Measurements from ENCODE around the gene ZNF184. TPM values are rescaled to one million over a fixed set of nuclear protein-coding genes. Genes with fewer than 3 reads are reported as not detected.

The ZNF184 gene
- 9.0 TPM for polyA plus RNA-seq

- Mint-ChIP-seq H3K4me3 (peak within 1 kb of the TSS; percentile 98 to 100 (median 100)), H3K27ac (peak within 1 kb of the TSS; percentile 98 to 100 (median 99)), H3K4me1 (peaks cover 16 to 41% (median 30%) of the 10 kb centered on the region in 3 donors), H3K27me3 (no peaks in the 10 kb centered on the region), H3K36me3 (peaks cover 9% of the 10 kb centered on the region), H3K9me3 (no peaks in the 10 kb centered on the region)
These were observed at the start of gene ZNF184 for GRCh38 chr6:27472617-27473400. ZNF184 (minus strand) TSS chr6:27473105; CDS start chr6:27472294, 811 bp downstream.

- Mint-ChIP-seq H3K9me3 (no peaks in the 10 kb centered on the region), H3K36me3 (peaks cover 2% of the 10 kb centered on the region)
These were observed 46.2 kb upstream of the ZNF184 start for GRCh38 chr6:27518881-27519795.

GRCh38 chr6:27517928-27518787 lies 45.3 kb upstream of the ZNF184 start:
- H3K4me1 Mint-ChIP-seq, result peaks cover 7 to 13% (median 11%) of the 10 kb centered on the region in 3 donors
- H3K27ac Mint-ChIP-seq, result peak overlapping the region in 2 of 3 donors; percentile 30 to 80
- no peaks in the 10 kb centered on the region for H3K9me3 Mint-ChIP-seq
- peaks cover 2% of the 10 kb centered on the region for H3K36me3 Mint-ChIP-seq
- H3K27me3 Mint-ChIP-seq, result peaks cover 23% of the 10 kb centered on the region
- peak overlapping the region; percentile 84 to 97 (median 94) for H3K4me3 Mint-ChIP-seq

More at GRCh38 chr6:27518881-27519795, 46.2 kb upstream of the ZNF184 start:
- Mint-ChIP-seq H3K27ac (peak overlapping the region; percentile 30 to 91 (median 80)), H3K4me3 (peak overlapping the region; percentile 84 to 97 (median 94)), H3K27me3 (peaks cover 17% of the 10 kb centered on the region), H3K4me1 (peaks cover 7 to 13% (median 11%) of the 10 kb centered on the region in 3 donors)

- H3K27ac Mint-ChIP-seq, result no peak overlapping the region
- peaks cover 26% of the 10 kb centered on the region for H3K27me3 Mint-ChIP-seq
- H3K36me3 Mint-ChIP-seq, result peaks cover 2% of the 10 kb centered on the region
- H3K4me3 Mint-ChIP-seq, result peak overlapping the region in 2 of 4 donors; percentile 25 to 37
- no peaks in the 10 kb centered on the region for H3K9me3 Mint-ChIP-seq
- peaks cover 7 to 13% (median 11%) of the 10 kb centered on the region in 3 donors for H3K4me1 Mint-ChIP-seq
These were observed 44.3 kb upstream of the ZNF184 start for GRCh38 chr6:27517238-27517637.

- H3K9me3 Mint-ChIP-seq, result peaks cover 0 to 2% (median 0%) of the 10 kb centered on the region in 3 donors
- peak overlapping the region in 3 of 4 donors; percentile 25 to 51 (median 49) for H3K4me3 Mint-ChIP-seq
- H3K27ac Mint-ChIP-seq, result peak overlapping the region in 1 of 3 donors; percentile 10
- H3K27me3 Mint-ChIP-seq, result peaks cover 34% of the 10 kb centered on the region
- peaks cover 7 to 13% (median 11%) of the 10 kb centered on the region in 3 donors for H3K4me1 Mint-ChIP-seq
- H3K36me3 Mint-ChIP-seq, result peaks cover 2% of the 10 kb centered on the region
These were observed 42.1 kb upstream of the ZNF184 start for GRCh38 chr6:27514906-27515495.

- peak overlapping the region in 1 of 4 donors; percentile 21 for H3K4me3 Mint-ChIP-seq
These were observed 39.6 kb upstream of the ZNF184 start for GRCh38 chr6:27512525-27512924.

GRCh38 chr6:27507041-27507956 lies 34.4 kb upstream of the ZNF184 start:
- Mint-ChIP-seq H3K36me3 (no peaks in the 10 kb centered on the region), H3K27ac (no peak overlapping the region), H3K4me3 (peak overlapping the region in 1 of 4 donors; percentile 5), H3K27me3 (peaks cover 14% of the 10 kb centered on the region), H3K4me1 (peaks cover 21 to 32% (median 24%) of the 10 kb centered on the region in 3 donors), H3K9me3 (peaks cover 0 to 2% (median 0%) of the 10 kb centered on the region in 3 donors)

More at GRCh38 chr6:27512525-27512924, 39.6 kb upstream of the ZNF184 start:
- Mint-ChIP-seq H3K36me3 (no peaks in the 10 kb centered on the region), H3K27ac (no peak overlapping the region), H3K4me1 (peaks cover 0 to 1% (median 0%) of the 10 kb centered on the region in 3 donors), H3K27me3 (peaks cover 40% of the 10 kb centered on the region), H3K9me3 (peaks cover 0 to 2% (median 0%) of the 10 kb centered on the region in 3 donors)

GRCh38 chr6:27505209-27506027 lies 32.5 kb upstream of the ZNF184 start:
- no peaks in the 10 kb centered on the region for H3K36me3 Mint-ChIP-seq
- H3K27ac Mint-ChIP-seq, result peak overlapping the region; percentile 59 to 98 (median 80)
- H3K27me3 Mint-ChIP-seq, result peaks cover 9% of the 10 kb centered on the region
- peaks cover 23 to 34% (median 28%) of the 10 kb centered on the region in 3 donors for H3K4me1 Mint-ChIP-seq
- H3K4me3 Mint-ChIP-seq, result peak overlapping the region in 3 of 4 donors; percentile 71 to 77 (median 72)
- H3K9me3 Mint-ChIP-seq, result no peaks in the 10 kb centered on the region

GRCh38 chr6:27503436-27504030 lies 30.6 kb upstream of the ZNF184 start:
- H3K36me3 Mint-ChIP-seq, result no peaks in the 10 kb centered on the region
- peak overlapping the region; percentile 95 to 98 (median 98) for H3K27ac Mint-ChIP-seq
- no peaks in the 10 kb centered on the region for H3K9me3 Mint-ChIP-seq
- H3K4me1 Mint-ChIP-seq, result peaks cover 23 to 34% (median 28%) of the 10 kb centered on the region in 3 donors
- peaks cover 6% of the 10 kb centered on the region for H3K27me3 Mint-ChIP-seq
- peak overlapping the region; percentile 81 to 96 (median 94) for H3K4me3 Mint-ChIP-seq

- peak overlapping the region; percentile 95 to 98 (median 98) for H3K27ac Mint-ChIP-seq
- H3K4me1 Mint-ChIP-seq, result peaks cover 23 to 34% (median 28%) of the 10 kb centered on the region in 3 donors
- H3K27me3 Mint-ChIP-seq, result peaks cover 9% of the 10 kb centered on the region
- H3K36me3 Mint-ChIP-seq, result no peaks in the 10 kb centered on the region
- H3K9me3 Mint-ChIP-seq, result no peaks in the 10 kb centered on the region
- H3K4me3 Mint-ChIP-seq, result peak overlapping the region; percentile 81 to 96 (median 94)
These were observed 29.9 kb upstream of the ZNF184 start for GRCh38 chr6:27502508-27503435.

- peak overlapping the region in 1 of 4 donors; percentile 96 for H3K4me3 Mint-ChIP-seq
- H3K27ac Mint-ChIP-seq, result no peak overlapping the region
- H3K36me3 Mint-ChIP-seq, result no peaks in the 10 kb centered on the region
- H3K4me1 Mint-ChIP-seq, result peaks cover 25 to 38% (median 27%) of the 10 kb centered on the region in 3 donors
- H3K9me3 Mint-ChIP-seq, result peaks cover 1 to 3% (median 3%) of the 10 kb centered on the region in 3 donors
- peaks cover 17% of the 10 kb centered on the region for H3K27me3 Mint-ChIP-seq
These were observed 28.3 kb upstream of the ZNF184 start for GRCh38 chr6:27501187-27501586.
